Activated CD4-positive, CD25-positive, alpha-beta regulatory T cell treated with anti-CD3 and anti-CD28 coated beads, Interleukin-2, amount 50 U/mL, for 24 hours (primary cell): Measurements from ENCODE around the gene LAP3.
A peak's percentile ranks its signal among the peaks of the same experiment; 100 is the strongest.
"Not testable (repeated sequence)": the region's sequence is repeated elsewhere in the genome, so short reads cannot be mapped to it uniquely, and the experiment has no call there.

Experiments
- ATAC-seq, 2 donors: fragments of 150-1000 bp; cut with Tn5 transposase; one replicate each; pipeline ENCODE4 v1.10.0; 2021; ENCODE audit warnings: mild to moderate bottlenecking in 1 of 2, moderate library complexity in 1 of 2

The LAP3 gene

DNA sequence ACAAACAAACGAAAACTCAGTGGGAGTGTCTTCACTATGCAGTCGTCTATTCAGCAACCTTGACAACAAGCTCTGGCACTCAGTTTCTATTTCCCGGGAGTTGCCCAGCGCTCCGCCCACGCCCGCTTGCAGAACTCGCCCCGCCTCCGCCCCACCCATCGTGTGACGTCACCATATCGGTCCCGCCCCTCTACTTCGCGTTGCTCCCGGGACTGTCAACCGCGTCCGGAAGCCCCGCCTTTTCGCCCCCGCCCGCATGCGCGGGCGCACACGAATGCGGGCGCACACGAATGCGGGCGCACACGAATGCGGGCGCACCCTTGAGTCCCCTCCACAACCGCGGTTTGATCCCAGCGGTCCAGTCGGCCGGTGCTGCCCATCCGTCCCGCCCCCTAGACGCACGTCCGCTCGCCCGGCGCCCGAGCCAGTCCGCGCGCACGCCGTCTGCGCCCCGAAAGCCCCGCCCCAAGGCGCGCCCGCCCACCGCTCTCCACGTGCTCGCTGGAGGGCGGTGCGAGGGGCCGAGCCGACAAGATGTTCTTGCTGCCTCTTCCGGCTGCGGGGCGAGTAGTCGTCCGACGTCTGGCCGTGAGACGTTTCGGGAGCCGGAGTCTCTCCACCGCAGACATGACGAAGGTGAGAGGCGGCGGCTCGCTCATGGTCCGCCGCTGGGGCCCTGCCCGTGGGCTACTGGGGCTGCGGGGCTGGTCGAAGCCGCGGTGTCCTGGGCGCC, at the start of gene LAP3:
Gene LAP3, plus strand, starts transcription at position 267 of the 733 bp plus-strand sequence. Its CDS starts 268 bp downstream, at position 535.
- ATAC-seq, result peak; percentile 86 to 91

DNA sequence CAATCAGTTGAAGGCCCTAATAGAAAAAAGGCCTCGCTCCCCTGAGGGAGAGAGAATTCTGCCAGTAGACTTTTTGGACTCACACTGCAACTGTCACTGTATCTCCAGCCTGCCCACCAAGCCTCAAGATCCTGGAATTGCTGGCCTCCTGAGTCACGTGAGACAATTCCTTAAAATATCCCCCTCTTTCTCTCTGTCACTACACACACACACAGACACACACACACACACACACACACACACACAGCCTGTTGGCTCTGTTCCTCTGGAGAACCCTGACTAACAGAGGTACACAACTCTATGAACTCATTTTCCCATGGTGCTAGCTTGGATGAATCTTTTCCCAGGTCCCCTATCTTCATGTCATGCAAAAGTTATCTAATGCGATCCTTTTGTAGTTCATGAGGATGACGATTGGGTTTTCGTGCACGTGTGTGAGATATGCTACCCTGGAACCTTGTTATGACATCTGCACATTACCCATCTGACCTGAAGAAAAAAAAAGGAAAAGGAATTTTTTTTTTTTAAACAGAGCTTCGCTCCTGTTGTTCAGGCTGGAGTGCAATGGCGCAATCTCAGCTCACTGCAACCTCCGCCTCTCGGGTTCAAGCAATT, 48.3 kb upstream of the LAP3 start:
- ATAC-seq, result no peak

DNA sequence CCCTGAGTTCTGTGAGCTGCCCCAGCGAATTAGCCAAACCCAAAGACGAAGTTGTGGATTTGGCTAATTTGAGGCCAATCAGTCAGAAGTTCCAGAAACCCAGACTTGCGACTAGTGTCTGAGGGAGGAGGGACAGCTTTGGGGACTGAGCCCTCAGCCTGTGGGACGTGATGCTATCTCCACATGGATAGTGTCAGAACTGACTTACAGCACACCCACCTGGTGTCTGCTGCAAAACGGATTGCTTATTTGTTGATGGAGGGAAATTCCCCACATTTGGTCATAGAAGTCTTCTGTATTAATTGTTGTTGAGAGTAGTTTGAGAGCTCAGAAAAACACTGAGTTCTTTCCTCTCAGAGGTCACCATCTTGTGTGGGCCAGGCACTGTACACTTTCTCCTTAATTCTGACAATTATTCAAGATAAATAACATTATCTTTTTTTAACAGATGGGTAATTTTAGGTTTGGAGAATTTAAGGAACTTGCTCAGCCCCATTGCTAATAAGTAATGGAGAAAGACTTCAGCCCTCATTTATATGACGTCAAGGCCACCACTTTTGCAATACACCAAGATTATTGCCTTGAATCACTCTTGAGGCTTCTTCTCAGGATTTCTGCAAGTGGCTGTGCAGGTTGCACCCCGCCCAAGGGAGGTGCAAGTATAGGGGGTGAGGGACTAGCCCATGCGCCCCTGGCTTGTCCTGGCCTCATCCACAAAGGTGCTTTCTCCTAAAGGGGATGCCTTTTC, 45.3 kb upstream of the LAP3 start:
- ATAC-seq, result no peak

DNA sequence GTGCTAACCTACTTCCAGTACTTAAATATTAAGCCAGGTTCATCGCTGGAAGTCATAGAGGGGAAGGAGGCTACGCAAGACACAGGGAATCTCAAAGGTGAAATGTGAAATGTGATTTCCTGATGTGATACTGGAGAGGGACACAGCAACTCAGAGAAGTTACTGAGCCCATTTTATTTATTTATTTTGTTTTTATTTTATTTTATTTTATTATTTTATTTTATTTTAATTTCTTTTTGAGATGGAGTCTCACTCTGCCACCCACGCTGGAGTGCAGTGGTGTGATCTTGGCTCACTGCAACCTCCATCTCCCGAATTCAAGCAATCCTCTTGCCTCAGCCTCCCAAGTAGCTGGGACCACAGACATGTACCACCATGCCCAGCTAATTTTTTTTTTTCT, 42.3 kb upstream of the LAP3 start:
- ATAC-seq, result no peak

DNA sequence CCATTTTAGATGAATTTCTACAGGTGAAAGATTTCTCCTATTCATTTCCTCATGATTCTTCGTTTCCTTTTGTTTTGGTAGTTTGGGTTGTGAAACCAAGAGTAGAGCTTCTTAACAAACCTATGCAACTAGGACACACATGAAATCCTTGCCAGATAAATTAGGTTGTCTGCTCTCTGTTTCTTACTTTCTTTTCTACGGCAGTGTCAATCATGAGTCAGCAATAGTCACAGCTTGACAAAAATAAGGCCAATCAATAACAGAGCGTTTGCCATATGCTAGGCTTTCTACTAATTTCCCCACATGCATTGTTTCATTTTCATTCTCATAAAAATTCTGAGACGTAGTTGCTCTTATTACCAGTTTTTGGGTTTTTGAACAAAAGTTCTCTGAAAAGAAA, 41.8 kb upstream of the LAP3 start:
- ATAC-seq, result peak in 1 of 2 donors; percentile 45

DNA sequence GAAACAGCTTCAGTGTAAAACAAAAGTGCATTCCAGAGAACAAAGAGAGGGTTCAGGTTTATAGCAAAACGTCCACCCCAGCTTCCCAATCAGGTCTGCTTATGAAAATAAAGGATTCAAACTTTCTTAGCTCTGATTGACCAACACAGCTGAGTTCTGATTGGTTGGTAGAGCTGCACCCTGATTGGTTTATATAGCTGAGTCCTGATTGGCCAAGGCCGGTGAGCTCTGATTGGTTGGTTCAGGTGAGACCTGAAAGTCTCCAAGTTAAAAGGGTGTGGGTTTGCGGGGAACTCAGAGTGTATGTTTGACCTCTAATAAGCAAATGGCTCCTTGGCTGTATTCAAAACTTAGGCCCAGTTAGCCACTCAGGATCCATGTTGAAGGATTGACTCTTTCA, 41.1 kb upstream of the LAP3 start:
- no peak for ATAC-seq

DNA sequence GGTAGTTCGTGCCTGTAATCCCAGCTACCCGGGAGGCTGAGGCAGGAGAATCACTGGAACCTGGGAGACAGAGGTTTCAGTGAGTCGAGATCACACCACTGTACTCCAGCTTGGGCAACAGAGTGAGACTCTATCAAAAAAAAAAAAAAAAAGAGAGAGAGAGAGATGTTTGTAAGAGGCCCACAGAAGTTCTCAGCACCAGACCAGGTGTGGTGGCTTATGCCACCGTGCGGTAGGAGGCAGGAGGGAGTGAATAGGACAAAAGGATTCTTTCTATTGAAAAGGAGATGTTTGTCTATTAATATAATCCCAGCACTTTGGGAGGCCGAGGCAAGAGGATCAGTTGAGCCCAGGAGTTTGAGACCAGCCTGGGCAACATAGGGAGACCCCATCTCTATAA, 39.9 kb upstream of the LAP3 start:
- not testable (repeated sequence) for ATAC-seq

DNA sequence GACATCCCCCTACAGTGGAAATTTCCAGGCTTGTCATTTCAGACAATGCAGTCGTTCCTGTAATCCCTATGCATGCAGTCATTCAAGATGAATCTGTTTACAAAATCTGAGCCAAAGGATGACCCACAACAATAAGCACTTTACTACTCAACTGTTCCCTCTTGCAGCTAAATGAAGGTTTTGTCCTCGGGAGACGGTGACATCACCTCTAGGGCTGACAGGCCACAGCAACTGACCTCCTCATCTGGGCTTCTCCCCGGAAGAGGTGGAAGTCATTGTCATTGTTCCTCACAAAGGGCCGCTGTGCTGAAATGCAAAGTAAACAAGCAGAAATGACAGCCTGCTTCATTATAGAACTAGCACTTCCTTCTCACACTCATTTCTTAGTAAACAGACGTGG, 32.8 kb upstream of the LAP3 start:
- no peak for ATAC-seq

DNA sequence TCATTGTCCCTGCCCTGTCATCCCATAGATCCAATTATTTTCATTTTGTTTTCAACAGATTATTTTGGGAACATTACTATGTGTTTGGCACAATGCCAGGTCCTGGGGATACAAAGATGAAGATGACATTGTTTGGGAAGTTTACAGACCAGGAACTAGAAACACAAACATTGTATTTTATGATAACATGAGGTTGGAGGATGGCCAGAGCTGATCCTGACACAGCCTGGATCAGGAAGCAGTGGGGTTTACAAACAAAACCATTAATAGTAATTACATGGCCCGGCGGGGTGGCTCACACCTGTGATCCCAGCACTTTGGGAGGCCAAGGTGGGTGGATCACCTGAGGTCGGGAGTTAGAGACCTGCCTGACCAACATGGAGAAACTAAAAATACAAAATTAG, 32.2 kb upstream of the LAP3 start:
- ATAC-seq, result no peak

DNA sequence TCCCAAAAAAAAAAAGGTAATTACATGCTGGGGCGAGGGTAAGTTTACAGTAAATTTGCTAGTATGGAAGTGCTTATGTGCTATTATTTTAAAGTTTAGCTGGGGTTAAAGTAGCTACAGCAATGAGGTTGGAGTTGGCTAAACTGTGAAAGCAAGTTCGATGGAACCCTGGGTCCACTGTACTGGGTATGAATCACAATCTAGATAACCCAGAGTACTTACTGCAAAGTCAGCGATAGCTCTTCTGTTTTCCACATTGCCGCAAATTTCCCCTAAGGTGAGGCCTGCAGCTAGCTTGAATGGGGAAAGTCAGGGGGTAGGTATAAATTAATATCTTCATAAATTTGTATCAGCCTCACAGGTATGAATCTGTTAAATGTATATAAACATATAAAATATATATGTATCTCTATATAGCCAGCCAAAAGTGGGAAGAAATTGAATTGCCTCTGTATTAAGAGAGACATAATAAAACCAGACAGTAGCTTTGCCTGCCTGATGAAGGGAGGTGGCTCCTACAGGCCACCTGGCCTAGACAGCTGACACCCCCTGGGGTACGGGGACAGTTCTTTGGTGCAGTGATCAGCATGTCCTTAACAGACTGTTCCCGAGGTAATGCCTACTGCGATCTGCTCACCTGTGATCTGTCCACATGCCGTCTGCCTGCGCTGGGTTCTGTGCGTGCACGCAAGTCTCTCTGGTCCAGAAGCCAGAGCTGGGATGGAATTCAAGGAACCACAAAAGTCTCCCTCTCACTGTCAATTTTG, 31.4 kb upstream of the LAP3 start:
- no peak for ATAC-seq

DNA sequence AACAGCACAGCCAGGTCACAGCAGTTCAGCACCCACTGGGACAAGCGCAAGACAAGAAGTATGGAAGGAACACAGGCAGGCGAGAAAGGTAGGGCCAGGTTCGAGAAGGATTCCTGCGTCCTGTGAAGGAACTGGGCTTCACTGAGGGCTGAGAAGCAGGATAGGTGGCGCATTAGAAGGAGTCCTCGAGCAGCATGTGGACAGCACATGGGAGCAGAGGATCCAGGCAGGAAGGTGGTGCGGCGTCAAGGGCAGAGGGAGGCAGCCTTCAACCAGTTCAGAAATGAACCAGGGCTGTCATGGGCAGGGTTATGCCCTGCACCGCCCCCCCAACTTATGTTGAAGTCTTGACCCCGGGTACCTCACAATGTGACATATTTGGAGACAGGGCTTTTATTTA, 30.8 kb upstream of the LAP3 start:
- ATAC-seq, result no peak

DNA sequence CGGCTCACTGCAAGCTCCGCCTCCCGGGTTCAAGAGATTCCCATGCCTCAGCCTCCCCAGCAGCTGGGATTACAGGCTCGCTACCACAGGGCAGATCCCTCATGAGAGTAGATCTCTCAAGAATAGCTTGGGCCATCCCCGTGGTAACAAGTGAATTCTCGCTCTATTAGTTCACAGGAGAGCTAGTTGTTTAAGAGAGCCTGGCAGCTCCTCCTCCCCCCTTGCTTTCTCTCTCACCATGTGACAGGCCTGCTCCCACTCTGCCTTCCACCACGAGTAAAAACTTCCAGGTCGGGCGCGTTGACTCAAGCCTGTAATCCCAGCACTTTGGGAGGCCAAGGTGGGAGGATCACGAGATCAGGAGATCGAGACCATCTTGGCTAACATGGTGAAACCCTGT, 30.3 kb upstream of the LAP3 start:
- ATAC-seq, result no peak

DNA sequence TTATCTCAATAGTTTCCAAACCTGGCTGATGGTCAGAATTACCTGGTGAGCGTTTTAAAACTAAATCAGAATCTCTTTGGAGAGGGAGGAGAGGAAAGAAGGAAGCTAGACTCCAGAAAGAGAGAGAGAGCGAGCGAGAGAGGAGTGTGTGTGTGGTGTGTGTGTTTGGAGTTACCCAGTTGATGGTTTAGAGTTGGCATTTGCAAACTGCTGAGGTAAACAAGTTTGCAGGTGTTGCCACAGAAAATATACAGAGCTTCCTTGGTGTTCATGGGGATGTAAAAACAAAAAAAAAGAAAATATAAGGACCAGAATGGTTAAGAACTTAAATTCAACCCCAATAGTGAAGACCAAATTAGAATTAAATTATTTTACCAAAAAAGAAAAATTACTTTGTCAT, 26.4 kb upstream of the LAP3 start:
- no peak for ATAC-seq

DNA sequence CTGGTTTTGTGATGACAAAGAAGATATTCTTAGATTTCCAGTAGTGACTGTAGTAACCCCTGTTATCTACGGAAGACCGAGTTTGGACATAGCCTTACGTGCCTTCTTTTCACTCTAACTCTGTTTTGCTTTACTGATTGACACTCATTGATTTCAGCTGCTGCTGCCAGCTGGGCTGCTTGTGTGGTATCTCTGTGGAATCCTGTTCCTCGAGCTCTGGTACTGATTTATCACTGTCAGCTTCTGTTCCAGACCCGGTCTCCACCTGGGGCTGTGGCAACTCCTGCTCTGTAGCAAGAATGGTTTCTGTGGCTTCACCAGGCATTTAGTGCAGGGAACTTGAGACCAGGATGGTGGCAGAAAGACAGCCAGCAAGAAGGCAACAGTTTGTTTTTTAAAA, 24.6 kb upstream of the LAP3 start:
- no peak for ATAC-seq

DNA sequence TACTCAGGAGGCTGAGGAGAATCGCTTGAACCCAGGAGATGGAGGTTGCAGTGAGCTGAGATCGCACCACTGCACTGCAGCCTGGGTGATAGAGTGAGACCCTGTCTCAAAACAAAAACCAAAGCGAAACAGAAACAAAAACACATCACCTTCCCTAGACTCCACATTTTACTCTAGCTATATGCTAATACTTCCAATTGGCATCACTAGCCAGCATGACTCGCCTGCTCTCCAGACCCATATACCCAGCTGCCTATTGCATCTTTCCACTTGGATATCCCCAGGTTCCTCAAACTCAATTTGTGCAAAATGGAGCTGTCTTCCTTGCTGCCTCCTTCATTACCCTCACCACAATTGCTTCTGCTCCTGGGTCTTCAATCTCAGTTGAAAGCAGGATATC, 22.4 kb upstream of the LAP3 start:
- no peak for ATAC-seq

DNA sequence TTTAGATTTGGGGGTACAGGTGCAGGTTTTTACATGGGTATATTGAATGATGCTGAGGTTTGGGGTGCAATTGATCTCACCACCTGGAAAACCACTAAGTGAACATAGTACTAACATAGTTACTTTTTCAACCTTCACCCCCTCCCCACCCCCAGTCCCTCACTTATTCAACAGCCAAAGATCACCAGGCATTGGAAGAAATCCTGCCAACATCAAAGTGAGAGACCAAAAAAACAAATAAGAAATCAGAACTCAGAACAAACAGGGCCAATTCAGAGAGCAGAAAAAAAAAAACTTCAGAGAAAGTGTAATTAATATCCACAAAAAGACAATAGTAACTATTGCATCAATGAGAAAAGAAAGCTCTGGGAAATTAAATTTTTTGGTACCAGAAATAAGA, 20.5 kb upstream of the LAP3 start:
- ATAC-seq, result no peak

DNA sequence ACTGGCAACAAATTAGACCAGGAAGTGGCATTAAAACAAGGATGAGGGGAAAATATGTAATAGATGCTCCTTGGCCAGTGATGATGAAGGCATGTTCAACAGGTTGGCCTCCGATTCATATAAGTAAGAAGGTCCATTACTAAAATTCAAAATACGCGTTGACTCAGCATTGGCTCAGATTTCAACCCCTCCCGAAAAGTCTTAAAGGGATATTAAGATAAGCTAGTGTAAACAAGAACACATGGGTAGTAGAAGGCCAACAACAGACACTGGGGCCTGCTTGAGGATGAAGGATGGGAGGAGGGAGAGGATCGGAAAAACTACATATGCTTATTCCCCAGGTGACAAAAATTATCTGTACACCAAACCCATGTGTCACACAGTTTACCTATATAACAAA, 19.1 kb upstream of the LAP3 start:
- ATAC-seq, result no peak

DNA sequence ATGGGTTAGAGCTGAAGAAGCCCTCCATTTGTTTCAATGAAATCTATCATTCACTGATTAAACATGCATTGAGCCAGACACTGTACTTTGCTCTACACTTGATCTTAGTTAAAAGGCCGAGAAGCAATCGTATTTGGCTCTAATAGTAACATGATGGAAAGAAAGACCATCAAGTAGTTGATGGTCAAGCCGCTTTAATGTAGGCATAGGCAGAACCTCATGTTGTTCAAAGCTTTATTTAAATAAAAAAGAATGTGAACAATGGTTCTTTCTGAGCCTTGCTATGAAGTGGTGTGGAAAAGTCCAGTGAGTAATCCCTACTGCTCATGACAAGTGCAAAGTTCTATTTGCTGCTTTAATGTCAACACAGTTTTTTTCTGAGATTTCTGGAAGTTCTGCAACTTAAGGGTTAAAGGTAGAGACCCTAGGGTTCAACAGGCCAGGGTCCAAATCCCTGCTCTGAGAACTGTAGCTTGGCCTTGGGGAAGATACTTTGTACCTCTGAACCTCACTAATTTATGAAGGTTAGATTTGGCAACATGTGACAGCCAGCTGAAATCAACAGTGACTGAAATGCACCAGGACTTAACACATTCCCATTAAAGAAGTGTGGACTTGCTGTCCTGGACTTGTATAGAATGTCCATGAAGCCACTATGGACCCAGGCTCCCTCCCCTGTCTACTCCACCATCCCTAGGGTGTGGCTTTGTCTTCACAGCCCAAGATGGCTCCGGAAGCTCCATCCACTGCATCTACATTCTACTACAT, 17.9 kb upstream of the LAP3 start:
- no peak for ATAC-seq

DNA sequence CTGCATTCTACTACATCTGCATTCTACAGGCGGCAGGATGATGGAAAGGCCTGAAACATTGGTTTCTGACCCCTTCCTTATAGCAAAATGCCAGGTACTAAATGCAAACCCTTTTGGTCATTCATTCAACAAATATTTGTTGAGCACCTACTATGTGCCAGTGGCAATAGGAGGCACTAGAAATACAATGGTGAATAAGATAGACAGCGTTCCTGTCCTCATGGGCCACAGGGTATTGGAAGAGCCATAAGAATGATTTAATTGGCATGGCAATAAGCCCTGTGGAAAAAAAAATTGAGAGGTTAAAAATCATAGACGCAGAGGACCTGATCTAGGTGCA, 17.3 kb upstream of the LAP3 start:
- ATAC-seq, result no peak

DNA sequence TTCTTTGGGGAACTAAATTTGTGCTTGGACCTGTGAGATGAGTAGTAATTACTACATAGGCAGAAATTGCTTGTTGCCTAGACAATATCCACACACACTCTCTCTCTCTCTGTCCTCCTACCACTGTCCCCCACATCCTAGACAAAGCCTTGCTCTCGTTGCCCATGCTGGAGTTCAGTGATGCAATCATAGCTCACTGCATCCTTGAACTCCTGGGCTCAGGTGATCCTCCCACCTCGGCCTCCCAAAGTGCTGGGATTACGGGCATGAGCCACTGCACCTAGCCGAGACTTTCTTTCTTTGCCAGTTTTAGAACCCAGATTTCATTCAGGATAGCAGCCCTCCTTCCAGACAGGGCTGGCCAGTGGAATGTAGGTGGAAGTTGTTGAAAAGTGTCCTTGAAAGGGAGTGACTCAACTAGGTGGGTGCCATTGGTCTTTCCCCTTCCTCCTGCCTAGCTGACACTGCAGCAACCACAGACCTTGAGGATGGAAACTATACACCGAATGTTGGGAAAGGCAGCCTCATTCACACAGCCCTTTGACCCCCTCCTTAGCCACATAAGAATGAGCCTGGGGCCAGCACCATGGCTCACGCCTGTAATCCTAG, 16.8 kb upstream of the LAP3 start:
- no peak for ATAC-seq

DNA sequence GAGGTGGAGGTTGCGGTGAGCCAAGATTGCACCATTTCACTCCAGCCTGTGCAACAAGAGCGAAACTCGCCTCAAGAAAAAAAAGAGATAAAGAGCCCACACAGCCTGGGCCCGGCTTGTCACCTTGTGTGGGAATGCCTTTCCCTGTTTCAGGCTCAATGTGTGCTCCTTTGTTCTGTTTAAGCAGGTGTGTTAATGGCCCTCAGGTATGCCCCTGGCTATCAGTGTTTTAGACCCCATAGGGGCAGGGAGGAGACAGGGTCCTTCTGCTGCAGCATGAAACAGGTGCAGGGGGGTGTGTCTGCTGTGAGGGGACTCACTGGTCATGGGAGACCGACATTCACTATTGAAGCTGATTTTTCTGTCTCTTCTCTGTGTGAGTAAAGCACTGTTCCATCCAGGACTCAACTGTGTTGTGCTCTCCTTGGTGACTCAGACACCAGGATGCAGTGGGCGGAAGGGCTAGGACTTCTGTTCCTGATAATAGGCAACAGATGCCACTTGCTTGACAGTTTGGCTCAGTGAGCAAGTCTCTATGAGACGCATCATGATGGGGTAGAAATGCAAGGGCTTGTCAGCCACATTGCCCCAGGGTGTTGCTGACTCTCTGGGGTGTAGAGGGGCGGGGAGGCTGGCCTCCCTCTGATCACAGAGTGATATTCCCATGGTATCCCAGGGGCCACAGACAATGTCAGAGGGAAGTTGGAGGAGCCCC, 15.6 kb upstream of the LAP3 start:
- ATAC-seq, result no peak

DNA sequence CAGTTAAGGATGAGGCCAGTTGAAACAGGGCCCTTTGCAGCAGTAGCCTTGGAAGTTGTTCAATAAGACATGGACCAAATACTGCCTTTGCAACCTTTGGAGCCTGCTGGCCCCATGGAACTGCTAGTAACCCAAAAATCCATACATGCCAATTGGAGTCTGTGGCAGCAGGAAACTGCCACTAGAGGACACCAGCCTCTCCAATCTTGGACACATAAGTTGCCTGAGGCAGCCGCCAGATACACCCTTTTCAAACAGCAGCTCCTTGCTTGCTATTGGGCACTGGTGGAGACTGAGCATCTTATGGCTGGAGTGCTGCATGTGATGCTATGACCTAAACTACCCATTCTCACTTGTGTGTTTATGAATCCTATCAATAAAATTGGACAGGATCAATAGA, 14.8 kb upstream of the LAP3 start:
- no peak for ATAC-seq
